Measurements from ENCODE around the gene ARAP2.
"Not testable (repeated sequence)": the region's sequence is repeated elsewhere in the genome, so short reads cannot be mapped to it uniquely, and the experiment has no call there.

Gene ARAP2

GRCh38 chr4:36189511-36190226 is 54.6 kb downstream of the ARAP2 start:
- peak in 1 of 2 donors; percentile 2 for DNase-seq (ENCODE audit: extremely low read depth in 1 of 2, low read depth in 1 of 2)

GRCh38 chr4:36187723-36188333 is 56.5 kb downstream of the ARAP2 start:
- no peak for DNase-seq (ENCODE audit: extremely low read depth in 1 of 2, low read depth in 1 of 2)

- no peak for DNase-seq (ENCODE audit: extremely low read depth in 1 of 2, low read depth in 1 of 2)
Observed at GRCh38 chr4:36183665-36184393, 60.5 kb downstream of the ARAP2 start.

- no peak for DNase-seq (ENCODE audit: extremely low read depth in 1 of 2, low read depth in 1 of 2)
Observed at GRCh38 chr4:36183232-36183631, 61.1 kb downstream of the ARAP2 start.

- not testable (repeated sequence) for DNase-seq (ENCODE audit: extremely low read depth in 1 of 2, low read depth in 1 of 2)
Observed at GRCh38 chr4:36182315-36182714, 62.0 kb downstream of the ARAP2 start.

GRCh38 chr4:36180206-36180605 is 64.1 kb downstream of the ARAP2 start:
- no peak for DNase-seq (ENCODE audit: extremely low read depth in 1 of 2, low read depth in 1 of 2)

GRCh38 chr4:36178484-36178883 is 65.8 kb downstream of the ARAP2 start:
- DNase-seq (ENCODE audit: extremely low read depth in 1 of 2, low read depth in 1 of 2): no peak

- DNase-seq (ENCODE audit: extremely low read depth in 1 of 2, low read depth in 1 of 2): no peak
Observed at GRCh38 chr4:36177946-36178345, 66.4 kb downstream of the ARAP2 start.

GRCh38 chr4:36174570-36174969 is 69.7 kb downstream of the ARAP2 start:
- no peak for DNase-seq (ENCODE audit: extremely low read depth in 1 of 2, low read depth in 1 of 2)

- DNase-seq (ENCODE audit: extremely low read depth in 1 of 2, low read depth in 1 of 2): no peak
Observed at GRCh38 chr4:36173905-36174304, 70.4 kb downstream of the ARAP2 start.

- DNase-seq (ENCODE audit: extremely low read depth in 1 of 2, low read depth in 1 of 2): no peak
Observed at GRCh38 chr4:36172656-36173055, 71.7 kb downstream of the ARAP2 start.

- no peak for DNase-seq (ENCODE audit: extremely low read depth in 1 of 2, low read depth in 1 of 2)
Observed at GRCh38 chr4:36168127-36168878, 76.0 kb downstream of the ARAP2 start.

- DNase-seq (ENCODE audit: extremely low read depth in 1 of 2, low read depth in 1 of 2): no peak
Observed at GRCh38 chr4:36165631-36166005, 78.7 kb downstream of the ARAP2 start.

- no peak for DNase-seq (ENCODE audit: extremely low read depth in 1 of 2, low read depth in 1 of 2)
Observed at GRCh38 chr4:36164900-36165630, 79.2 kb downstream of the ARAP2 start.

- DNase-seq (ENCODE audit: extremely low read depth in 1 of 2, low read depth in 1 of 2): no peak
Observed at GRCh38 chr4:36163198-36163597, 81.1 kb downstream of the ARAP2 start.

- DNase-seq (ENCODE audit: extremely low read depth in 1 of 2, low read depth in 1 of 2): no peak
Observed at GRCh38 chr4:36159208-36159607, 85.1 kb downstream of the ARAP2 start.

GRCh38 chr4:36152735-36153134 is 91.6 kb downstream of the ARAP2 start:
- no peak for DNase-seq (ENCODE audit: extremely low read depth in 1 of 2, low read depth in 1 of 2)

- DNase-seq (ENCODE audit: extremely low read depth in 1 of 2, low read depth in 1 of 2): no peak
Observed at GRCh38 chr4:36142504-36142903, 101.8 kb downstream of the ARAP2 start.

GRCh38 chr4:36141186-36141585 is 103.1 kb downstream of the ARAP2 start:
- no peak for DNase-seq (ENCODE audit: extremely low read depth in 1 of 2, low read depth in 1 of 2)

- DNase-seq (ENCODE audit: extremely low read depth in 1 of 2, low read depth in 1 of 2): no peak
Observed at GRCh38 chr4:36140421-36140820, 103.9 kb downstream of the ARAP2 start.

- DNase-seq (ENCODE audit: extremely low read depth in 1 of 2, low read depth in 1 of 2): no peak
Observed at GRCh38 chr4:36138220-36138619, 106.1 kb downstream of the ARAP2 start.
